MM.1S (cell line): ENCODE data around the gene TMEM190.

Source experiments
- EZH2 ChIP-seq: fragments of 300-600 bp; sonication (generic); optimal IDR thresholded peaks from 2 replicates; pipeline ENCODE3; 2017; ENCODE audit warnings: low read depth, mild to moderate bottlenecking, antibody characterized with exemption, low read length, mixed read lengths
- TF ChIP-seq, protein P1 (sequence below): fragments of 300-600 bp; sonication (generic); IDR thresholded peaks from 2 replicates; pipeline ENCODE4 v1.5.1; 2016; ENCODE audit warnings: antibody characterized with exemption, low read length, mixed read lengths

DNA sequence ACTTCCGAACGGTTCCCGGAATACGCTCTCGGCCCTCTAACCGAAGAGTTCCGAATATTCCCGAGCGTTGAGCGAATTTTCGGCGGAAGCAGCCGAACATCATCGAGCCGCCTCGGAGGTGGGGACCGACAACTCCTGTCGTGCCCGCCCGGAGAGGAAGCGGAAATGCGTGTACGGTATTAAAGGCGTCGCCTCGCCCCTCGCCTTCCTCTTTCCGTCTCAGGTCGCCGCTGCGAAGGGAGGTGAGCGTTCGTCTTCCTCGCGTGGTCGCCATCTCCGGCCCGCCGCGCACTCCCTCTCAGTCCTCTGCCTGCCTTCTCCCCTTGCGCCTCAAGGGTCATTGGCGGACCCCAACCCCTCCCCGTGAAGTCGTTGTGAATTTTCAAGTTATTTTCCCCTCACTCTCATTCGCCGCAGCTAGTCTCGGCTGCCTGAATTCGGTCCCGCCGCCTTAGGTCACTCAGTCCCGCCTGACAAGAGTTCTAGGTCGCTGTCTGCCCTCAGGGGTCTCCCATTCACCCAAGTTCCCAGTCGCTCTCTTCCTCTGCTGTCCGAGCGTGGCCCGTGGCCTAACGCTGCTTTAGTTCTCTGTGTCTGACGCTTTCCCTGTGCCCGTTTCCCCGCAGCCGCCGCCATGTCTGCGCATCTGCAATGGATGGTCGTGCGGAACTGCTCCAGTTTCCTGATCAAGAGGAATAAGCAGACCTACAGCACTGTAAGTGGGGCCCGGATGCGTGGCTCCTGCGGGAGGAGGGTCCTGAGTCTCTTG, 9.3 kb downstream of the TMEM190 start, which contains the start of gene RPL28:
- TF ChIP-seq, protein P1, sequence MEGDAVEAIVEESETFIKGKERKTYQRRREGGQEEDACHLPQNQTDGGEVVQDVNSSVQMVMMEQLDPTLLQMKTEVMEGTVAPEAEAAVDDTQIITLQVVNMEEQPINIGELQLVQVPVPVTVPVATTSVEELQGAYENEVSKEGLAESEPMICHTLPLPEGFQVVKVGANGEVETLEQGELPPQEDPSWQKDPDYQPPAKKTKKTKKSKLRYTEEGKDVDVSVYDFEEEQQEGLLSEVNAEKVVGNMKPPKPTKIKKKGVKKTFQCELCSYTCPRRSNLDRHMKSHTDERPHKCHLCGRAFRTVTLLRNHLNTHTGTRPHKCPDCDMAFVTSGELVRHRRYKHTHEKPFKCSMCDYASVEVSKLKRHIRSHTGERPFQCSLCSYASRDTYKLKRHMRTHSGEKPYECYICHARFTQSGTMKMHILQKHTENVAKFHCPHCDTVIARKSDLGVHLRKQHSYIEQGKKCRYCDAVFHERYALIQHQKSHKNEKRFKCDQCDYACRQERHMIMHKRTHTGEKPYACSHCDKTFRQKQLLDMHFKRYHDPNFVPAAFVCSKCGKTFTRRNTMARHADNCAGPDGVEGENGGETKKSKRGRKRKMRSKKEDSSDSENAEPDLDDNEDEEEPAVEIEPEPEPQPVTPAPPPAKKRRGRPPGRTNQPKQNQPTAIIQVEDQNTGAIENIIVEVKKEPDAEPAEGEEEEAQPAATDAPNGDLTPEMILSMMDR = no peak
- no peak for TF ChIP-seq EZH2
